WTC11 (cell line): ENCODE results near the gene PLPP7. TPM values are rescaled to one million over a fixed set of nuclear protein-coding genes. Genes with fewer than 3 reads are reported as not detected.

Source experiments
- ATAC-seq: fragments of 200-7000 bp; cut with Tn5 transposase; 2 replicates; pipeline ENCODE4 v1.10.0; 2021; ENCODE audit warnings: mild to moderate bottlenecking, moderate library complexity
- CTCF ChIA-PET: fragments of 300-600 bp; sonication (Branson Sonifier 250); formaldehyde crosslinking; loops from one replicate; lab custom pipeline; 2021; ENCODE audit warnings: antibody characterized with exemption; lab: Charles Lee
- POLR2A ChIA-PET: fragments of 350-600 bp; sonication (Branson Sonifier 250); formaldehyde crosslinking; loops from one replicate; lab custom pipeline; 2021; ENCODE audit warnings: antibody characterized with exemption; lab: Charles Lee
- DNase-seq: peaks from one replicate; pipeline ENCODE4 v3.0.0; 2021; ENCODE audit warnings: low spot score
- H3K27ac Mint-ChIP-seq: 2 replicates; pipeline ENCODE4 v1.8.0; 2021; ENCODE audit warnings: mixed read lengths
- H3K27me3 Mint-ChIP-seq: 2 replicates; pipeline ENCODE4 v1.8.0; 2021; ENCODE audit warnings: low read depth, mild to moderate bottlenecking, moderate library complexity, mixed read lengths
- H3K36me3 Mint-ChIP-seq: 2 replicates; pipeline ENCODE4 v1.8.0; 2021; ENCODE audit warnings: mixed read lengths
- H3K4me1 Mint-ChIP-seq: 2 replicates; pipeline ENCODE4 v1.8.0; 2022; ENCODE audit warnings: mixed read lengths
- H3K4me3 Mint-ChIP-seq: 2 replicates; pipeline ENCODE4 v1.8.0; 2021; ENCODE audit warnings: mild to moderate bottlenecking, moderate library complexity, mixed read lengths
- H3K9me3 Mint-ChIP-seq: 2 replicates; pipeline ENCODE4 v1.8.0; 2021; ENCODE audit warnings: mixed read lengths
- AFF4 ChIP-seq: sonication (generic); formaldehyde crosslinking; IDR thresholded peaks from 2 replicates; pipeline ENCODE4 v1.8.1; 2023; ENCODE audit warnings: mild to moderate bottlenecking, missing genetic modification reagents, borderline replicate concordance
- AR ChIP-seq: fragments of 250-450 bp; sonication (Bioruptor Pico); IDR thresholded peaks from 2 replicates; pipeline ENCODE4 v1.9.0; 2021; ENCODE audit warnings: mild to moderate bottlenecking
- ATF2 ChIP-seq: sonication (generic); formaldehyde crosslinking; IDR thresholded peaks from 2 replicates; pipeline ENCODE4 v1.8.1; 2022; ENCODE audit warnings: low read depth, missing genetic modification reagents, borderline replicate concordance
- ATF6 ChIP-seq: sonication (generic); formaldehyde crosslinking; IDR thresholded peaks from 2 replicates; pipeline ENCODE4 v1.8.1; 2023; ENCODE audit warnings: mild to moderate bottlenecking, missing genetic modification reagents
- EMX1 ChIP-seq: fragments of 250-450 bp; sonication (Bioruptor Pico); IDR thresholded peaks from 2 replicates; pipeline ENCODE4 v1.8.0; 2021; ENCODE audit warnings: mild to moderate bottlenecking
- ESRRA ChIP-seq: sonication (generic); formaldehyde crosslinking; IDR thresholded peaks from 2 replicates; pipeline ENCODE4 v1.8.1; 2022; ENCODE audit warnings: mild to moderate bottlenecking, missing genetic modification reagents, borderline replicate concordance
- FOXJ3 ChIP-seq: sonication (generic); formaldehyde crosslinking; IDR thresholded peaks from 2 replicates; pipeline ENCODE4 v1.9.0; 2021; ENCODE audit warnings: missing genetic modification reagents, mild to moderate bottlenecking, borderline replicate concordance
- GRHL2 ChIP-seq: fragments of 250-450 bp; sonication (Bioruptor Pico); IDR thresholded peaks from 2 replicates; pipeline ENCODE4 v1.8.0; 2022; ENCODE audit warnings: mild to moderate bottlenecking, moderate library complexity; ENCODE audit not compliant: insufficient replicate concordance, severe bottlenecking
- HMGXB4 ChIP-seq: sonication (generic); formaldehyde crosslinking; IDR thresholded peaks from 2 replicates; pipeline ENCODE4 v1.8.1; 2023; ENCODE audit warnings: mild to moderate bottlenecking, moderate library complexity, missing genetic modification reagents
- KAT7 ChIP-seq: sonication (generic); formaldehyde crosslinking; IDR thresholded peaks from 2 replicates; pipeline ENCODE4 v1.8.1; 2023; ENCODE audit warnings: missing genetic modification reagents, mild to moderate bottlenecking, borderline replicate concordance
- NFATC4 ChIP-seq: fragments of 250-450 bp; sonication (Bioruptor Pico); IDR thresholded peaks from 2 replicates; pipeline ENCODE4 v1.9.0; 2021; ENCODE audit warnings: mild to moderate bottlenecking
- RELA ChIP-seq: sonication (generic); formaldehyde crosslinking; IDR thresholded peaks from 2 replicates; pipeline ENCODE4 v1.8.1; 2022; ENCODE audit warnings: missing genetic modification reagents, mild to moderate bottlenecking, borderline replicate concordance
- RORB ChIP-seq: fragments of 250-450 bp; sonication (Bioruptor Pico); IDR thresholded peaks from 2 replicates; pipeline ENCODE4 v1.9.0; 2021; ENCODE audit warnings: mild to moderate bottlenecking
- SMAD3 ChIP-seq: sonication (generic); formaldehyde crosslinking; IDR thresholded peaks from 2 replicates; pipeline ENCODE4 v1.8.0; 2022; ENCODE audit warnings: missing genetic modification reagents, mild to moderate bottlenecking, borderline replicate concordance
- SMAD4 ChIP-seq: sonication (generic); formaldehyde crosslinking; IDR thresholded peaks from 2 replicates; pipeline ENCODE4 v1.8.0; 2022; ENCODE audit warnings: mild to moderate bottlenecking, missing genetic modification reagents
- TCF7 ChIP-seq: sonication (generic); formaldehyde crosslinking; IDR thresholded peaks from 2 replicates; pipeline ENCODE4 v1.8.0; 2022; ENCODE audit warnings: mild to moderate bottlenecking, low read depth, missing genetic modification reagents, moderate library complexity
- TP53 ChIP-seq: sonication (generic); formaldehyde crosslinking; IDR thresholded peaks from 2 replicates; pipeline ENCODE4 v1.8.1; 2023; ENCODE audit warnings: mild to moderate bottlenecking, missing genetic modification reagents
- ZNF263 ChIP-seq: sonication (generic); formaldehyde crosslinking; IDR thresholded peaks from 2 replicates; pipeline ENCODE4 v1.8.1; 2022; ENCODE audit warnings: low read depth, mild to moderate bottlenecking, moderate library complexity, missing genetic modification reagents
- total RNA-seq: library from RNA; stranded (reverse); gene quantifications from 3 replicates; pipeline ENCODE4 v1.2.3, GENCODE V29; 2021

Gene PLPP7
- total RNA-seq, 1 experiment from 2014 or later, result 4.2 TPM

- CTCF ChIA-PET, result interaction anchor here (1.6 to 4.4 kb wide), 2 partner anchors 44 to 45 kb away, joined by 7 to 44 read pairs; no protein-coding TSS in a partner anchor
- no peak for ATAC-seq
- no peak overlapping the region for H3K27ac Mint-ChIP-seq
These were observed 2.3 kb downstream of the PLPP7 start for GRCh38 chr9:131291795-131292315.

GRCh38 chr9:131292937-131293336, 3.4 kb downstream of the PLPP7 start:
- CTCF ChIA-PET, result interaction anchor here (1.6 kb wide), 1 partner anchor 44 kb away, joined by 7 read pairs; no protein-coding TSS in a partner anchor
- POLR2A ChIA-PET, result no interaction called here
- H3K27ac Mint-ChIP-seq, result no peak overlapping the region
- no peak for TF ChIP-seq TP53 (CRISPR knock-in tag)
- TF ChIP-seq TCF7, result no peak
- TF ChIP-seq HMGXB4, result no peak
- TF ChIP-seq SMAD3 (CRISPR knock-in tag), result no peak
- no peak for TF ChIP-seq SMAD4
- no peak for TF ChIP-seq ESRRA (CRISPR knock-in tag)
- no peak for TF ChIP-seq EMX1 (CRISPR knock-in tag)
- no peak for TF ChIP-seq AFF4 (CRISPR knock-in tag)
- no peak for TF ChIP-seq KAT7
- no peak for TF ChIP-seq RORB (CRISPR knock-in tag)
- no peak for TF ChIP-seq RELA (CRISPR knock-in tag)
- TF ChIP-seq ATF6 (CRISPR knock-in tag), result no peak

More at GRCh38 chr9:131291795-131292315, 2.3 kb downstream of the PLPP7 start:
- no peak for TF ChIP-seq NFATC4 (CRISPR knock-in tag)
- no peak for TF ChIP-seq GRHL2 (CRISPR knock-in tag)
- TF ChIP-seq ATF2 (CRISPR knock-in tag), result no peak
- no peak for TF ChIP-seq RELA (CRISPR knock-in tag)
- TF ChIP-seq ZNF263 (CRISPR knock-in tag), result no peak
- TF ChIP-seq FOXJ3 (CRISPR knock-in tag), result no peak
- no peak for TF ChIP-seq AR
- TF ChIP-seq KAT7, result no peak
- Mint-ChIP-seq H3K4me3 (no peak overlapping the region), H3K36me3 (no peaks in the 10 kb centered on the region), H3K27me3 (no peaks in the 10 kb centered on the region), H3K9me3 (no peaks in the 10 kb centered on the region), H3K4me1 (peaks cover 10% of the 10 kb centered on the region)
- no peak for DNase-seq
- POLR2A ChIA-PET, result interaction anchor here (0.7 kb wide), 1 partner anchor 65 kb away, joined by 6 read pairs; no protein-coding TSS in a partner anchor

More at GRCh38 chr9:131292937-131293336, 3.4 kb downstream of the PLPP7 start:
- Mint-ChIP-seq H3K9me3 (no peaks in the 10 kb centered on the region), H3K27me3 (no peaks in the 10 kb centered on the region), H3K4me3 (no peak overlapping the region), H3K4me1 (peaks cover 7% of the 10 kb centered on the region), H3K36me3 (no peaks in the 10 kb centered on the region)
- DNase-seq, result no peak
- ATAC-seq, result no peak
